T-helper 9 cell (primary cell): Measurements from ENCODE around the gene ASPDH.

Experiments
- DNase-seq: peaks from one replicate; pipeline ENCODE4 v3.0.0-alpha.2; 2020

ASPDH gene

DNA sequence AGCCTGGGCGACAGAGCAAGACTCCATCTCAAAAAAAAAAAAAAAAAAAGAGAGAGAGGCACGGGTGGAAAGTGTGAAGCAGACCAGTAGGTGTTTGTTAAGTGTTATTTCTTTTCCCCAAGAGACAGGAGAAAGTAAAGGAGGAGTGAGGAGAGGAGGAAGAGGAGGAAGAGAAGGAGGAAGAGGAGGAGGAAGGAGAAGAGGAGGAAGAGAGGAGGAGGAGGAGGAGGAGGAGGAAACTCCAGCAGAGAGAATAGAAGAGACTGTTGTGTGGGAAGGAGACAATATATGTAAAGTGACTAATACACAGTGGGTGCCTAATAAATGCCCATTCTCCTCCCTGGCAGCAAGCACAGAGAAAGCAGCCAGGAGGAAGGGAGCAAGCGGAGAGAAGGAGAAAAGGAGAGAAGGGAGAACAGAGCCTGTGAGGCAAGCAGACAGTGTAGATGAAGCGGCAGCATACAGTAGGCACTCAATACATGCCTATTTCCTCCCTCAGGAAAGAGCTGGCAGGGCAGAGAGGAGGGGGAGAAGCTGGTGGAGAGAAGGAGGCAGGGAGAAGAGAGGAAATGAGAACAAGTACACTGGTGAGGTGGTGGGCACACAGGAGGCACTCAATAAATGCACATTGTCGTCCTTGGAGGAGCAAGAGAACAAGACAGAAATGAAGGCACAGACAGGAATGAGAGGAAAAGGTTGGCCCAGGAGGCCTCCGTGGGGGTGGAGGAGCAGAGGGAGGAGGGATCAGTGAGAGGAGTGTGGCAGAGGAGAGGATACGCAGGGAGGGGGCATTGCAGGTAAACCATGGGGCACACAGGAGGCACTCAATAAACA lies 19.3 kb downstream of the ASPDH start:
- no peak for DNase-seq

DNA sequence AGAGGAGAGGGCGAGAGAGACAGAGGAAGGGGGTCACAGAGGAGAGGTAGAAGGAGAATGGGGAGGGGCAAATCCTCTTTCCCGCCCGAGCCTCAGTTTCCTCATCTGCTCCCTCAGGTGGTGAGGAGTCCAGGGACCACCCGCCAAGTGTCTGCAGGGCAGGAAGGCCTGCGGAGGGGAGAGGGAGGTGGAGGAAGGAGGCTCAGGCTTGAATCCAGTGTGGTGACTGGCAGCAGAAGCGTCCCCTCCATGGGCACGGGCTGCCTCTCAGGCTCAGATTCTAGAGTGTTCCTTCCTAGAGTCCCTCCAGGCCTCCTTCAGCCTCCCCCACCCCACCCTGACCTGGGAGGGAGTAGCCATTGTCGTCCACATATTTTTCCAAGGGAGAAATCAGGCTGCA lies 20.5 kb downstream of the ASPDH start:
- no peak for DNase-seq

DNA sequence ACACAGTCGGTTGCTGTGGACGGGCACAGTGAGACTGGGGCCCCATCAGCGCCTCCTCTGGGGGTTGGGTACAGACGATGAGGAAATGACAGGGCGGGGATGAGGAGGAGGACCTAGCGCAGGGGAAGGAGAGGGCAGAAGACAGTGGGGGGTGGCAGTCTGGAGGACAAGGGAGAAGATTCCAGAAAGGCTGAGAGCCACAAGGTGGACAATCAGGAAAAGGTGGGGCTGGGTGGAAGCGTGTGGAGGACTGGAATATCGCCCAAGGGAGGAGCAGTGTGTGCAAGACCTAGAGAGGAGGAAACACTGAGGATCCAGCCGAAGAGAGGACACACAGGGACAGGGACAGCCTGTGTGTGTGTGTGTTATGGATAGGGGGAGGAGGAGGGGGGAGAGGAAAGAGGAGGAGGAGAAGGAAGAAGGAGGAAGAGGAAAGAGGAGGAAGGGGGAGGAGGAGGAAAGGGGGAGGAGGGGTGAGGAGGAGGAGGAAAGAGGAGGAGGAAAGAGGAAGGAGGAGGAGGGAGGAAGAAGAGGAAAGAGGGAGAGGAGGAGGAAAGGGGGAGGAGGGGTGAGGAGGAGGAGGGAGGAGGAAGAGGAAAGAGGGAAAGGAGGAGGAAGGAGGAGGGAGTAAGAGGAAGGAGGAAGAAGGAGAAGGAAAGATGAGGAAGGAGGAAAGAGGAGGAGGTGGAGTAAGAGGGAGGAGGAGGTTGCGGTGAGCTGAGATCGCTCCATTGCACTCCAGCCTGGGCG lies 21.2 kb downstream of the ASPDH start:
- DNase-seq = no peak

DNA sequence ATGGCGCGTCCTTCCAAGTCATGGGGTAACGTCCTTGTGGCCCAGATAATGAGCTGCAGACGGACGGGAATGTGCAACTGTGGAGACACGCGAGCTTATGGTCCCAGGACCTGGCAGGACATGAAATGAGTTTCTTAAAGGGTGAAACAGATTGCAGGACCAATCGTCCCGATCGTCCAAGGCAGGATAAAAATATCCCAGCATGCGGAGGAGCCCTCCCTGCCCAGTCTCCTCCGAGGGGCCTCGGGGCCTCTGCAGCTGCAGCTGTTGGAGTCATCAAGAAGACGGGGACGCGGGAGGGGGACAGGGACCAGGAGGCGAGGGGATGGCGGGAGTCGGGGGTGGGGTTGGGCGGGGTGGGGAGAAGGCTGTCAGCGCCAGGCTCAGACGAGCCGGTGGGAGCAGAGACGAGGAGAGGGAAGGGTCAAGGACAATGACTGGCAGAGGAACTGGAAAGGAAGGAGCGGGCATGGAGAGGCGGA lies 22.7 kb downstream of the ASPDH start:
- DNase-seq = no peak

DNA sequence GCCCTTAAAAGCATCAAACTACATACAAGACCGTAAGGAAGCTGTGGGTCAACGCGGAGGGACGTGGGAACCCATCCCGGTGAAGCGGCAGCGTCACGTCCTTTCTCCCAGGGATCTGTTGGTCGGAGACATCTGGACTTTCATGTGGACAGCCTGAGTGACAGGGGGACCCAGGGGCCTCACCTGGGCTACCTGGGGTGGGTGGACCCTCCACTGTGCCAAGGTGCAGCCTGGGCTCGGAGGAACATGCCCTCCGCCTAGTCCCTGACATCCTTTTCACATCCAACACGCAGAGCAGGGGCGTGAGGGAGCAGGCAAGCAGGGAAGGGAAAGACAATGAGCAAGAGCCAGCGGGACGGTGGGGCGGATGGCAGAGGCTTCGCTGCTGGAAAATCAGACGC lies 23.3 kb downstream of the ASPDH start:
- DNase-seq = no peak

DNA sequence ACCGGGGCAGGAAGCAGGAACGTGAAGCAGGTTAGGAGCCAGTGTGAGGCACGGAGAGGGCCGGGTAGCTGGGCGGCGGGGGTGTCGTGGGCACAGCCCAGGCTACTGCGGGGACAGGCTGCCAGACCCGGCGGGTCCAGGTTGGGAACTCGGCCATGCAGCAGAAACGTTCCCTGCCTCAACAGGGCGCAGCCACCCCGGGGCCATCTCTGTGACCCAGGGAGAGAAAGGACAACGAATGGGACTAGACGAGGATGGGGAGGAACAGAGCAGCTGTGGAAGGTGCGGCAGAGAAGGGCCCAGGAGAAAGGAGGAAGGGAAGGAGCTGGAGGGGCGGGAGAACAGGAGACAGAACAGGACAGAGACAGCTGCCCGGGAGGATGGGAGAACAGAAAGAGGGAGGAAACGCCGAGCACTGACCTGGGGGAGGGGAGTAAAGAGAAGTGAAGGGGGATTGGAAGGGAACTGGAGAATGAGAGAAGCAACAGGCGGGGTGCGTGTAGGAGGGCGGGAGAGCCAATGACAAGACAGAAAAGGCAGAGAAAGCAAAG lies 24.2 kb downstream of the ASPDH start:
- DNase-seq = no peak

DNA sequence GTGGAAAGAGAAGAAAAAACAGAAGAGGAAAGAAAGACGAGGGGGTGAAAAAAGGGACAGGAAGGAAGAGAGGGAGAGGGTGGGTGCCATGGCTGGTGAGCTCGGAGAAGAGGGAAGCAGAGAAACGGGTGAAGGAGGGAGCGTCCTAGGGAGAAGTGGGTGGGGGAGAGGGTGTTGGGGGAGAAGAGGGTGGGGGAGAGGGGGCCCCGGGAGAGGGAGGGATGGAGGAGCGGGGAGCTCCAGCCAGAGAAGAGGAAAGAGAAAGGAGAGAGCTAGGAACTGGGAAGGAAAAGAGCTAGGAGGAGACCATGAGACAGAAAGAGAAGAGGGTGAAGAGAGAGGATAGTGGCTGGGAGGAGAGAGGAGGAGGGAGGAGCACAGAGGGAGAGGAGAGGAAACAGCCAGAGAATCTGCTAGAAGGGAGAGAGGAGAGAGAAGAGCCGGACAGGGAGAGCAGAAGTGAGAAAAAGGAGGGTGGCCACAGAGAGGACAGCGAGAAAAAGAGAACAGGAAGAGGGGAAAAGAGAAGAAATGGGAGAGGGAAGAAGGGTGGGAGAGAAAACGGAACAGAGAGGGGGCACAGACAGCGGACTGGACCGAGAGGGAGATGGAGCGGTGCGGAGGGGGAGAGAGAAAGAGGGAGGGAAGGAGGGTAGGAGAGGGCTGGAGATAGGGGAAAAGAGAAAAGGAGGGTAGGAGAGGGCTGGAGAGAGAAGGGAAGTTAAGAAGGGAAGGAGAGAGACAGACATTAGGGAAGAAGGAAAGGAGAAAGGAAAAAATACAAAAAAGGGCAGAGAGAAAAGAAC lies 25.1 kb downstream of the ASPDH start:
- DNase-seq = no peak

DNA sequence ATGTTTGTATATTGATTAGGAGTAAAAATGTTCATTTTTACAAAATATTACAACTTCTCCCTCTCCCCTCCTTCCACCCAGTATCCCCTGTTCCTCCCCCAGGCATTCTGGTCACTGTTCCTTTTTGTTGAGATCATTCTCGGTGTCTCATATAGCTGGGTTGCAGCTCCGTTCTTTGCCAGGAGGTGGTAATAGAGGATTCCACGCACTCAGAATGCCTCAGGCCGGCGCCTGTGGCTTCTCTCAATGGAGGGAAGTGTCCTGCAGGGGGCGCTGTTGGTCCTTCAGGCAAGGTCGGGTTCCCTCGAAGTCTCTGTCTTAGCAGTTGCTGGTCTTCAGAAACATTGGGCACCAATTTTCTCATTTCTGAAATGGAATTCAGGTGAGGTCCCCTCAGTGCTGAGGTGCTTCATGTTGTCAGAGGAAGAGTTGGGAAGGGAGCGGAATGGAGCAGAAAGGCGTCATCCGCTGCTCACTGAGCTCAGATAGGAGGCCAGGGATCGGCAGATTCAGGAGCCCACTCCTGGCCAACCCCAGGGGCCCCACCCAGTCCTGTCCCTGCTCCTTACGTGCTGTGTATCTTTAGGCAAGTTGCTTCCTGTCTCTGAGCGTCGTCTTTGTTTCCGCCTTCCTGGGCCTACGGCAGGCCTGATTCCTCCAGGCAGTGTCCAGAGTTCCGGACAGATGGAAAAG lies 26.7 kb downstream of the ASPDH start:
- DNase-seq = peak; percentile 49

DNA sequence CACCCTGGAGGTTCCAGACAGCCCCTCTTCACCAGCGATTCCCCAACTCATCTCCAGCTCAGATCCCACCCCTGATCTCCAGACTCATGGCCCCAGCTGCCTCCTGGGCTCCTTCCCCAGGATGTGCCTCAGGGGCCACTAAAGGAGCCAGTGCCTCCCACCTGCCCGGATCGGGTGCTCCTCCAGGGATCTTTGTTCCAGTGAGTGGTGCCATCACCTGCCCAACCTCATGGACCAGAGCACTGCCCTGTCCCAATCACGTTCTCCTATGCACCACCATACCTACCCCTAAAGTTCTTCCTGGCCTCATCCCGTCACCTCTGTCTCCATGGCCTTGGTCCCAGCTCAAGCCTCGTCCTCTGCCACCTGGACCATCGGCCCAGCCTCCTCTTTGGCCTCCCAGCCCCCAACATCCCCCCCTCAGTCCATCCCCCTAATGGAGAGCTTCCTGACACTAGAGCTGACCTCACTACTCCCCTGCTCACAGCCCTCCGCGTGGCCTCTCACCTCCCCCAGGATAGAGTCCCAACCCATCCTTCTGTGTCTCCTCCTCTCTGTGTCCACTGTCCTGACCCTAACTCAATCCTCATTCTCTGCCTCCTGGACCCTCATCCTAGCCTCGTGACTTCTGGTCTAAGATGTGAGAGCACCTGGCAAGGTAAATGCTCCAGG lies 28.3 kb downstream of the ASPDH start:
- no peak for DNase-seq

DNA sequence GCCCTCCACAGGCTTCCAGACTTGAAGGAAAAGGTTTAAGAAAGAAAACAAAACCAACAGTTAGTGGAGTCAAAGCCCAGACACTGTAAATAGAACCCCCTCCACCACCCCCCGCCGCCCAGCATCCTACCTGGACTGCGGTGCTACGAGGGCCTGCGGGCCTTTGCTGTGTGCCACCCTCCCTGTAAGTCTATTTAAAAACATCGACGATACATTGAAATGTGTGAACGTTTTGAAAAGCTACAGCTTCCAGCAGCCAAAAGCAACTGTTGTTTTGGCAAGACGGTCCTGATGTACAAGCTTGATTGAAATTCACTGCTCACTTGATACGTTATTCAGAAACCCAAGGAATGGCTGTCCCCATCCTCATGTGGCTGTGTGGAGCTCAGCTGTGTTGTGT lies 30.8 kb downstream of the ASPDH start:
- no peak for DNase-seq

DNA sequence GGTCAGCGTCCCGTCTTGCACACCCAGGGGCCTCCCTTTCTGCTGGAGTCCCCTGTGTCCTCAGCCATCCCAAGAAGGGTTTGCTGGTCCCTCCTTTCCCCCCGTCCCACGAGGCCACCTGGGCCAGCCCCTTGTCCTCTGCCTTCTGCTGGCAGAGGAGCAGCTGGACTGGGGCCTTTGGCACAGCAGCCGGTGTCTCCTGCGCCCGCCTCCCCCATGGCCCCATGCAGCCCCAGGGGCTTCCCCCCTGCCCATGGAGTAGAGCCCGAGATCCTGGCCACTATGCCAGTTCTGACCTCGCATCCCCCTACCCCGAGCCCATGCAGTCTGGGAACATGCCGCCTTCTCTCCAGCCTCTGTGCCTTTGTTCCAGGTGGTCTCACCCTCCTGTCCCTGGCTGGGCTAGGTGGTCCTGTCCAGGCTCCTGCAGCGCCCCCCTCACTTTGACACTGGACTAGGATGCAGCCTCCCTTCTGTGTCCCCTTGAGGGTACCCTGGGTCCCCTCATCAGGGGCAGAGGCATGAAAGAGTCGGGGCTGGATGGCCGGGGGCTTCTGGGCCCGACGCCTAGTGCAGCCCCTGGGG lies 31.4 kb downstream of the ASPDH start:
- no peak for DNase-seq

DNA sequence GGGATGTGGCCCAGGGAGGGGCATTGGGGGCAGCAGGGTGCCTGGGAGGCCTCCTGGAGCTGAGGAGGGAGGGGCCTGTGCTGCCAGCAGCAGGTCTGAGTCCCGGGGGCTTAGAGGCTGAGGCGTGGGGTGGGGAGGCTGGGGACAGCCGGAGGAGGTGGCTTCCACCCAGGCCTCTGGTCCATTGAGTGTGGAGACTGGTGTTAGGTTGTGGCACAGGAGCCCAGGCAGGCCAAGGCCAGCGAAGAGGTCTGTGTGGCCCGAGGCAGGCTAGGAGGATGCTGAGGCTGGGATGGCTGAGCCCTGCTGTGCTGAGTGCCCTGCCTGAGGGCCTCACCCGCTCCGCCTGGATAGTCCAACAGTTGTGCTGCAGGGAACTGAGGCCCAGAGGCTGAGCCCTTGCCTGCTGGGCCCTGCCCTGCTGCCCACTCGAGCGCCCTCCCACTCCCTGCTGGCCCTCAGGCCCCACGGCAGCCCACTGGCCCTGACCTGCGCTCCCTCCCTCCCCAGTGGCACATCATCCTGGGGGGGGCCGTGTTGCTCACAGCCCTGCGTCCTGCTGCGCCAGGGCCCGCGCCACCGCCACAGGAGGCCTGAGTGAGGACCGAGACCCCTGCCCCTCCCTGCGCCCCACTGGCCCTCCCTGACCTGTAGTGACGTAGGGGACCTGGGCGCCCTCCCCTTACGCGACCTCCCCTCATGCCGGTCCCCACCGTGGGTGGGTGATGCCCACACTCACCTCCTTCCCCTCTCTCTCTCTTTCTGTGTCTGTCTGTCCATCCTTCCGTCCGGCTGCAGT lies 32.2 kb downstream of the ASPDH start:
- DNase-seq = no peak

DNA sequence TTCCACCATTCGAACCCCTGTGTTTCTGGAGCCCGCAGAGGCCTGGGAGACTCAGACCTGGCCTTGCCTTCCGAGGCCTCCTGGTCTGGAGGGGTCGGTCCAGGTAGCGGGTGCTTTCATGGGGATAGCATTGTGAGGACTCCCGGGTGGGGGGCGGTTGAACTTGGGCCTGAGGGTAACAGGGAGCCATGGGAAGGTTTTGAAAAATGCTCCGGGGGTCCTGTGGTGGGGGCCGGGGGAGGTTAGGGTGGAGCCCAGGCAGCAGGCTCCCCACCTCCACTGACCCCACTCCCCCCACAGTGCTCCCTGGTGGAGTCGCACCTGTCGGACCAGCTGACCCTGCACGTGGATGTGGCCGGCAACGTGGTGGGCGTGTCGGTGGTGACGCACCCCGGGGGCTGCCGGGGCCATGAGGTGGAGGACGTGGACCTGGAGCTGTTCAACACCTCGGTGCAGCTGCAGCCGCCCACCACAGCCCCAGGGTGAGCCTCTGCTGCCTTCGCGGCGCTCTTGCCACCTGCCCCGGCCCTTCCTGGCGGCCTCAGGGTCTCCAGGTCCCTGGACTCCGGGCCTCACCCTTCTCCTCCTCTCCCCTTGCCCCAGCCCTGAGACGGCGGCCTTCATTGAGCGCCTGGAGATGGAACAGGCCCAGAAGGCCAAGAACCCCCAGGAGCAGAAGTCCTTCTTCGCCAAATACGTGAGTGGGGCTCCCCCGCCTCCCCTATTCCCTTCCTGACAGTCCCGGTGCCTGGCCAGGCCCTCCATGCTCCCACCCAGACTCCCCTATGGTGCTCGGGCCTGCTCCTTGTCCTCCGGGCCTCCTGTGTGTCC lies 33.2 kb downstream of the ASPDH start:
- DNase-seq = no peak

DNA sequence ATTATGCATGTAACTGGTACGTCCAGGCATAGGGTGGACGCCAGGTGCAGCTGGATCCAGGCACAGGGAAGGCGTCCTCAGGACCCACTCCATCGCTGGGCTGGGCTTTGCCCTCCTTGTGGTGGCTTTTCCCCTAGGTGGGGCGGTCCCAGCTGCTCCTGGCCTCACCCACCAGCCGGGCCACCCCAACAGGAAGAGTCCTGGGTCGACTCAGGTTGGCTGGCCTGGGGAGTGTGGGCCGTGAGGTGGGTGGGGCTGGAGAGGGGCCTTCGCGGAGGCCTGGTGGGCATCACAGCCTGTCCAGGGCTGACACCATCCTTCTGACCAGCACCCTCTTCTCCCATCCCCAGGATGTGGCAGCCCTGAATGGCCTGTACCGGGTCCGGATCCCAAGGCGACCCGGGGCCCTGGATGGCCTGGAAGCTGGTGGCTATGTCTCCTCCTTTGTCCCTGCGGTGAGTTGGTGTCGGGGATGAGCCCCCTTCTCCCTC lies 33.9 kb downstream of the ASPDH start:
- DNase-seq = no peak

DNA sequence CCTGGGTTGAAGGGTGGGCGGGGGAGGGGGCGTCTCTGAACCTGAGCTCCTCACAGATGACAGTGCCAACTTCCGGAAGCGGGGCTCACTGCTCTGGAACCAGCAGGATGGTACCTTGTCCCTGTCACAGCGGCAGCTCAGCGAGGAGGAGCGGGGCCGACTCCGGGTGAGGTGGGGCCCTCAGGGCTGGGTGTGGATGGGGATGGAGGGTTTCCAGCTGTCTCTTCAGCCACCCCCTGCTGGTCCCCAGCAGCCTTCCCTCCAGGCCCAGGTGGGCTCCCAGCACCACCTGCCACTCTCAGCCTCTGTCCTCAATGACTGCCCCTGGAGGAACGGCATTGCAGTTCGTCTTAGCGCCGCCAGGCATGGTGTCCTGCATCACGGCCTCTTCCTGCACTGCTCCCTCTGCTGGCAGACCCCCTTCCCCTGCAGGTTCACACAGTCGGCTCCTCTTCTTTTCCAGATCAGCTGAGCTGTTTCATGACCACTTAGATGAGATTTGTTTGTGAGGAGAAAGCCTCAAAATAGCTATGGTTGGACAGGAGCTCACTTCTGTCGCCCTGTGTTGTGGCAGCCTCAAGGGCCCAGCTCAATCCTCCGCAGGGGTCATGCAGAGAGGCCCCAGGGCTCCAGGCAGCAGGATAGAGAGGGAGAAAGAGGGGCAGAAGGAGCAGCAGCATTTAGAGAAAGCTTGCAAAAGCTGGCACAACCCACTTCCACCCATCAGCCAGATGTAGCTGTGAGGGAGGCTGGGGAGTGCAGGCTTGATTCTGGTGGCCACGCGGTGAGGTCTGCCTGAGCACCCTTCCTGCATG lies 34.6 kb downstream of the ASPDH start:
- no peak for DNase-seq

DNA sequence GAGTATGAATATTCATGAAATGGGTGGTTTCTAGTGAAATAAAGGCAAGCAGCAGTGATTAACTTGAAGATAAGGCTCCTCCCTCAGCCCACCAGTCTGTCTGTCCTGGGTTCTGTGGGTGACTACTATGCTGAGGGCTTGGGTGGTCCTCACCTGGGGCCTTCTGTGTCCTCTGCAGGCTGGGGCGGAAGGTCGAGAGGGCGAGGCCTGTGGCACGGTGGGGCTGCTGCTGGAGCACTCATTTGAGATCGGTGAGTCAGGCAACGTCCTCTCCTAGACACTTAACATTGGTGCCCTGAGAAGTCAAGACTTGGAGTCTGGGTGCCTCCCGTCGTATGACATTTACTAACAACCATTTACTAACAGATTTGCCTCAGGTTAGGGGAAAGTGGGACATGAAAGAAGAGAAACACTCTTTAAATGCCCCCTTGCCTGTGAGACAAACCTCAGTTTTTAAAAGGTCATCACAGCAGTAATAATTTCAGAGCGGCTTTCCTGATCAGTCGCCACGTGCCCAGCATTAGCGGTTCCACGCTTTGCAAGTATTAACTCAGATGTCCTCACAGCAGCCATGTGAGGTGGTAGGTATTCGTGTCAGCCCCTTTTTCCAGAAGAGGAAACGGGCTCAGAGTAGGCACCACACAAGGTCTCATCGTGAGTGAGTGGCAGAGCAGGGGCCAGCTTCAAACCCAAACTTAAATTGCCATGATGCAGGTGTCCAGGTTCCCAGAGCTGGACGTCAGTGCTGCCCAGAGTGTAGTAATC lies 35.8 kb downstream of the ASPDH start:
- no peak for DNase-seq

DNA sequence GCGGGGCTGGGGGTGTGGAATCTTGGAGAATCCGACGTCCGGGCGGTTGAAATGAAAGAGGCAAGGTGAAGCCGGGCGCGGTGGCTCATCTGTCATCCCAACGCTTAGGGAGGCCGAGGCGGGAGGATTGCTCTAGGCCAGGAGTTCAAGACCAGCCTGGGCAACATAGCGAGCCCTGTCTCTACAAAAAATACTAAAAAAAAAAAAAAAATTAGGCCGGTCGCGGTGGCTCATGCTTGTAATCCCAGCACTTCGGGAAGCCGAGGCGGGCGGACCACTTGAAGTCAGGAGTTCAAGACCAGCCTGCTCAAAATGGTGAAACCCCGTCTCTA lies 36.8 kb downstream of the ASPDH start:
- DNase-seq = no peak
